ENCODE measurements around the gene ZNF280C. TPM values are rescaled to one million over a fixed set of nuclear protein-coding genes. Genes with fewer than 3 reads are reported as not detected.
"Not testable (repeated sequence)": the region's sequence is repeated elsewhere in the genome, so short reads cannot be mapped to it uniquely, and the experiment has no call there.

The ZNF280C gene
- total RNA-seq, 1 experiment from 2014 or later, result 52.7 TPM

- H3K4me3 ChIP-seq (ENCODE audit: insufficient read depth, low read depth, low read length), result no peak overlapping the region; the same call in 1 of the 2 replicates
- peak; percentile 16 for DNase-seq
- H3K27me3 ChIP-seq (ENCODE audit: control insufficient read depth, insufficient read depth, low read length), result no peaks in the 10 kb centered on the region
- H3K36me3 ChIP-seq (replicated peaks; ENCODE audit: control insufficient read depth, insufficient read depth, low read length), result no peaks in the 10 kb centered on the region
These were observed 12.2 kb upstream of the ZNF280C start for GRCh38 chrX:130280901-130281300.

- H3K4me3 ChIP-seq (ENCODE audit: insufficient read depth, low read depth, low read length); DNase-seq; H3K27me3 ChIP-seq (ENCODE audit: control insufficient read depth, insufficient read depth, low read length); H3K36me3 ChIP-seq (replicated peaks; ENCODE audit: control insufficient read depth, insufficient read depth, low read length): not testable (repeated sequence)
These were observed 3.6 kb upstream of the ZNF280C start for GRCh38 chrX:130272253-130272652.

GRCh38 chrX:130269391-130269790 is 692 bp upstream of the ZNF280C start:
- H3K4me3 ChIP-seq (ENCODE audit: insufficient read depth, low read depth, low read length); H3K36me3 ChIP-seq (replicated peaks; ENCODE audit: control insufficient read depth, insufficient read depth, low read length); DNase-seq; H3K27me3 ChIP-seq (ENCODE audit: control insufficient read depth, insufficient read depth, low read length): not testable (repeated sequence)

- H3K4me3 ChIP-seq (ENCODE audit: insufficient read depth, low read depth, low read length), result peak overlapping the region; percentile 82
- no peaks in the 10 kb centered on the region for H3K36me3 ChIP-seq (replicated peaks; ENCODE audit: control insufficient read depth, insufficient read depth, low read length)
- H3K27me3 ChIP-seq (ENCODE audit: control insufficient read depth, insufficient read depth, low read length), result no peaks in the 10 kb centered on the region
- no peak for DNase-seq
These were observed 697 bp downstream of the ZNF280C start for GRCh38 chrX:130267956-130268448.

GRCh38 chrX:130264573-130264972 is 4.1 kb downstream of the ZNF280C start:
- Histone ChIP-seq H3K4me3 (ENCODE audit: insufficient read depth, low read depth, low read length) (no peak overlapping the region), H3K27me3 (ENCODE audit: control insufficient read depth, insufficient read depth, low read length) (no peaks in the 10 kb centered on the region), H3K36me3 (replicated peaks; ENCODE audit: control insufficient read depth, insufficient read depth, low read length) (no peaks in the 10 kb centered on the region; the same call in 1 of the 2 replicates)
- DNase-seq, result no peak

- Histone ChIP-seq H3K27me3 (ENCODE audit: control insufficient read depth, insufficient read depth, low read length) (no peaks in the 10 kb centered on the region), H3K4me3 (ENCODE audit: insufficient read depth, low read depth, low read length) (no peak overlapping the region), H3K36me3 (replicated peaks; ENCODE audit: control insufficient read depth, insufficient read depth, low read length) (no peaks in the 10 kb centered on the region; the same call in none of the 2 replicates)
- DNase-seq, result no peak
These were observed 5.7 kb downstream of the ZNF280C start for GRCh38 chrX:130263016-130263415.

GRCh38 chrX:130262231-130262630 is 6.5 kb downstream of the ZNF280C start:
- no peak for DNase-seq
- Histone ChIP-seq H3K36me3 (replicated peaks; ENCODE audit: control insufficient read depth, insufficient read depth, low read length) (no peaks in the 10 kb centered on the region; the same call in none of the 2 replicates), H3K4me3 (ENCODE audit: insufficient read depth, low read depth, low read length) (no peak overlapping the region), H3K27me3 (ENCODE audit: control insufficient read depth, insufficient read depth, low read length) (no peaks in the 10 kb centered on the region)

GRCh38 chrX:130261296-130261893 is 7.3 kb downstream of the ZNF280C start:
- DNase-seq, result no peak
- Histone ChIP-seq H3K36me3 (replicated peaks; ENCODE audit: control insufficient read depth, insufficient read depth, low read length) (no peaks in the 10 kb centered on the region; the same call in none of the 2 replicates), H3K27me3 (ENCODE audit: control insufficient read depth, insufficient read depth, low read length) (no peaks in the 10 kb centered on the region)

GRCh38 chrX:130260316-130260715 is 8.4 kb downstream of the ZNF280C start:
- Histone ChIP-seq H3K27me3 (ENCODE audit: control insufficient read depth, insufficient read depth, low read length) (no peaks in the 10 kb centered on the region), H3K36me3 (replicated peaks; ENCODE audit: control insufficient read depth, insufficient read depth, low read length) (no peaks in the 10 kb centered on the region; the same call in none of the 2 replicates), H3K4me3 (ENCODE audit: insufficient read depth, low read depth, low read length) (no peak overlapping the region)
- no peak for DNase-seq

More at GRCh38 chrX:130261296-130261893, 7.3 kb downstream of the ZNF280C start:
- no peak overlapping the region for H3K4me3 ChIP-seq (ENCODE audit: insufficient read depth, low read depth, low read length)

GRCh38 chrX:130253916-130254315 is 14.8 kb downstream of the ZNF280C start:
- H3K27me3 ChIP-seq (ENCODE audit: control insufficient read depth, insufficient read depth, low read length), result no peaks in the 10 kb centered on the region
- no peak overlapping the region for H3K4me3 ChIP-seq (ENCODE audit: insufficient read depth, low read depth, low read length)
- no peak for DNase-seq
- no peaks in the 10 kb centered on the region; the same call in none of the 2 replicates for H3K36me3 ChIP-seq (replicated peaks; ENCODE audit: control insufficient read depth, insufficient read depth, low read length)

GRCh38 chrX:130251671-130252070 is 17.0 kb downstream of the ZNF280C start:
- H3K27me3 ChIP-seq (ENCODE audit: control insufficient read depth, insufficient read depth, low read length), result no peaks in the 10 kb centered on the region
- H3K36me3 ChIP-seq (replicated peaks; ENCODE audit: control insufficient read depth, insufficient read depth, low read length), result no peaks in the 10 kb centered on the region; the same call in none of the 2 replicates
- DNase-seq, result no peak
- no peak overlapping the region for H3K4me3 ChIP-seq (ENCODE audit: insufficient read depth, low read depth, low read length)

- Histone ChIP-seq H3K27me3 (ENCODE audit: control insufficient read depth, insufficient read depth, low read length) (no peaks in the 10 kb centered on the region), H3K4me3 (ENCODE audit: insufficient read depth, low read depth, low read length) (no peak overlapping the region), H3K36me3 (replicated peaks; ENCODE audit: control insufficient read depth, insufficient read depth, low read length) (peaks cover 10% of the 10 kb centered on the region)
- no peak for DNase-seq
These were observed 20.7 kb downstream of the ZNF280C start for GRCh38 chrX:130247996-130248395.

GRCh38 chrX:130246084-130246483 is 22.6 kb downstream of the ZNF280C start:
- DNase-seq, result no peak
- no peak overlapping the region for H3K4me3 ChIP-seq (ENCODE audit: insufficient read depth, low read depth, low read length)
- H3K36me3 ChIP-seq (replicated peaks; ENCODE audit: control insufficient read depth, insufficient read depth, low read length), result peaks cover 16% of the 10 kb centered on the region
- H3K27me3 ChIP-seq (ENCODE audit: control insufficient read depth, insufficient read depth, low read length), result no peaks in the 10 kb centered on the region

GRCh38 chrX:130245441-130245840 is 23.3 kb downstream of the ZNF280C start:
- Histone ChIP-seq H3K27me3 (ENCODE audit: control insufficient read depth, insufficient read depth, low read length) (no peaks in the 10 kb centered on the region), H3K36me3 (replicated peaks; ENCODE audit: control insufficient read depth, insufficient read depth, low read length) (peaks cover 16% of the 10 kb centered on the region), H3K4me3 (ENCODE audit: insufficient read depth, low read depth, low read length) (no peak overlapping the region)
- DNase-seq, result no peak

GRCh38 chrX:130231184-130231583 is 37.5 kb downstream of the ZNF280C start:
- H3K27me3 ChIP-seq (ENCODE audit: control insufficient read depth, insufficient read depth, low read length); DNase-seq; H3K4me3 ChIP-seq (ENCODE audit: insufficient read depth, low read depth, low read length): not testable (repeated sequence)
- H3K36me3 ChIP-seq (replicated peaks; ENCODE audit: control insufficient read depth, insufficient read depth, low read length), result peaks cover 17% of the 10 kb centered on the region
